Mesenchymal stem cell (in vitro differentiated cells and primary cell): Measurements from ENCODE around the gene INPP5F.

ENCODE experiments used
- DNase-seq: peaks from one replicate; pipeline ENCODE4 v3.0.0-alpha.2; 2013
- H2AFZ ChIP-seq: one replicate; pipeline ENCODE4 v1.6.1; 2013; ENCODE audit warnings: low read depth, mild to moderate bottlenecking, control low read depth, inconsistent platforms, low read length, moderate library complexity
- H2AK5ac ChIP-seq: 2 replicates; pipeline ENCODE4 v1.6.1; 2013; ENCODE audit warnings: low read length, moderate library complexity, mild to moderate bottlenecking, inconsistent platforms; ENCODE audit not compliant: severe bottlenecking
- H2BK120ac ChIP-seq: one replicate; pipeline ENCODE4 v1.6.1; 2013; ENCODE audit warnings: low read depth, mild to moderate bottlenecking, inconsistent platforms, low read length, moderate library complexity
- H2BK12ac ChIP-seq, 2 experiments: one replicate each; pipeline ENCODE4 v1.6.1; 2013; ENCODE audit warnings: inconsistent platforms in 2 of 2, low read length in 2 of 2, mild to moderate bottlenecking in 2 of 2, moderate library complexity in 2 of 2, control low read depth in 1 of 2
- H2BK15ac ChIP-seq: one replicate; pipeline ENCODE4 v1.6.1; 2013; ENCODE audit warnings: mild to moderate bottlenecking, low read depth, inconsistent platforms; ENCODE audit not compliant: poor library complexity, severe bottlenecking
- H2BK5ac ChIP-seq: 2 replicates; pipeline ENCODE4 v1.6.1; 2013; ENCODE audit warnings: low read depth, mild to moderate bottlenecking, low read length, control low read depth, inconsistent platforms; ENCODE audit not compliant: poor library complexity, severe bottlenecking
- H3K14ac ChIP-seq, 2 experiments: one replicate each; pipeline ENCODE4 v1.6.1; 2013; ENCODE audit warnings: inconsistent platforms in 2 of 2, low read length in 2 of 2, control low read depth in 1 of 2, mild to moderate bottlenecking in 1 of 2, moderate library complexity in 1 of 2
- H3K18ac ChIP-seq, 2 experiments: one replicate each; pipeline ENCODE4 v1.6.1; 2013; ENCODE audit warnings: inconsistent platforms in 2 of 2, low read length in 2 of 2, control low read depth in 1 of 2, low read depth in 1 of 2, mild to moderate bottlenecking in 1 of 2
- H3K23ac ChIP-seq, 2 experiments: one replicate each; pipeline ENCODE4 v1.6.1; 2013; ENCODE audit warnings: inconsistent platforms in 2 of 2, low read length in 2 of 2, mild to moderate bottlenecking in 2 of 2, moderate library complexity in 2 of 2, control low read depth in 1 of 2
- H3K27ac ChIP-seq: 2 replicates; pipeline ENCODE4 v1.5.1; 2013; ENCODE audit warnings: mild to moderate bottlenecking, moderate library complexity, low read length, control low read depth, inconsistent platforms; ENCODE audit not compliant: poor library complexity, severe bottlenecking
- H3K27me3 ChIP-seq, 2 experiments: 2 replicates each; pipeline versions ENCODE4 v1.6.1 to v1.7.0; 2013; ENCODE audit warnings: low read length in 2 of 2, mild to moderate bottlenecking in 2 of 2, moderate library complexity in 2 of 2, control low read depth in 1 of 2, inconsistent platforms in 1 of 2; ENCODE audit not compliant: control insufficient read depth in 1 of 2, insufficient read depth in 1 of 2
- H3K36me3 ChIP-seq, 2 experiments: 2 replicates each; pipeline versions ENCODE4 v1.6.1 to v1.7.0; 2013; ENCODE audit warnings: low read length in 2 of 2, control low read depth in 1 of 2, inconsistent platforms in 1 of 2, low read depth in 1 of 2, mild to moderate bottlenecking in 1 of 2; ENCODE audit not compliant: insufficient read depth in 2 of 2, control insufficient read depth in 1 of 2
- H3K4ac ChIP-seq, 2 experiments: one replicate each; pipeline ENCODE4 v1.6.1; 2013; ENCODE audit warnings: inconsistent platforms in 2 of 2, low read length in 2 of 2, mild to moderate bottlenecking in 2 of 2, moderate library complexity in 2 of 2, control low read depth in 1 of 2, low read depth in 1 of 2
- H3K4me1 ChIP-seq: 2 replicates; pipeline ENCODE4 v1.6.1; 2013; ENCODE audit warnings: low read depth, low read length, control low read depth; ENCODE audit not compliant: control insufficient read depth, insufficient read depth
- H3K4me2 ChIP-seq: 2 replicates; pipeline ENCODE4 v1.6.1; 2013; ENCODE audit warnings: low read length, mild to moderate bottlenecking, inconsistent platforms; ENCODE audit not compliant: poor library complexity, severe bottlenecking
- H3K4me3 ChIP-seq, 2 experiments: 2 replicates each; pipeline versions ENCODE4 v1.5.1 to v1.7.0; 2013; ENCODE audit warnings: low read length in 2 of 2, mild to moderate bottlenecking in 2 of 2, control low read depth in 1 of 2, low read depth in 1 of 2; ENCODE audit not compliant: insufficient read depth in 1 of 2
- H3K79me1 ChIP-seq: replicated peaks from 2 replicates; pipeline ENCODE4 v1.6.1; 2013; ENCODE audit warnings: mild to moderate bottlenecking, control low read depth, low read length, inconsistent platforms; ENCODE audit not compliant: poor library complexity, severe bottlenecking
- H3K9ac ChIP-seq: 2 replicates; pipeline ENCODE4 v1.7.0; 2013; ENCODE audit warnings: mild to moderate bottlenecking, low read length, moderate library complexity
- H3K9me3 ChIP-seq: 2 replicates; pipeline ENCODE4 v1.7.0; 2013; ENCODE audit warnings: mild to moderate bottlenecking, low read length; ENCODE audit not compliant: control insufficient read depth
- H4K8ac ChIP-seq: one replicate; pipeline ENCODE4 v1.6.1; 2013; ENCODE audit warnings: inconsistent platforms, mild to moderate bottlenecking, low read length, moderate library complexity
- H4K91ac ChIP-seq: one replicate; pipeline ENCODE4 v1.6.1; 2013; ENCODE audit warnings: mild to moderate bottlenecking, low read length, inconsistent platforms
- WGBS: methylation state at CpG from one replicate; pipeline ENCODE4 v1.1.7; 2013; ENCODE audit warnings: mixed read lengths; 5-methylcytosine and 5-hydroxymethylcytosine counted together

INPP5F gene

GRCh38 chr10:119806334-119807130 lies 80.7 kb downstream of the INPP5F start:
- Histone ChIP-seq H3K9ac (no peak overlapping the region), H3K23ac (no peak overlapping the region), H3K27me3 (no peaks in the 10 kb centered on the region), H3K9me3 (no peaks in the 10 kb centered on the region), H2BK120ac (no peak overlapping the region), H2AK5ac (peak overlapping the region; percentile 69), H2BK5ac (no peak overlapping the region), H4K8ac (no peak overlapping the region), H4K91ac (no peak overlapping the region), H2BK12ac (no peak overlapping the region), H3K4me2 (no peak overlapping the region), H3K18ac (no peak overlapping the region), H2AFZ (no peak overlapping the region), H3K79me1 (no peaks in the 10 kb centered on the region), H3K14ac (no peak overlapping the region), H3K36me3 (peaks cover 2 to 17% of the 10 kb centered on the region in 2 experiments), H3K4ac (no peak overlapping the region), H3K27ac (peak overlapping the region; percentile 49), H2BK15ac (peak overlapping the region; percentile 19), H3K4me1 (peaks cover 7% of the 10 kb centered on the region), H3K4me3 (no peak overlapping the region)
- 96% methylated on average over 7 of the region's 11 CpGs for WGBS
- DNase-seq = no peak

DNA sequence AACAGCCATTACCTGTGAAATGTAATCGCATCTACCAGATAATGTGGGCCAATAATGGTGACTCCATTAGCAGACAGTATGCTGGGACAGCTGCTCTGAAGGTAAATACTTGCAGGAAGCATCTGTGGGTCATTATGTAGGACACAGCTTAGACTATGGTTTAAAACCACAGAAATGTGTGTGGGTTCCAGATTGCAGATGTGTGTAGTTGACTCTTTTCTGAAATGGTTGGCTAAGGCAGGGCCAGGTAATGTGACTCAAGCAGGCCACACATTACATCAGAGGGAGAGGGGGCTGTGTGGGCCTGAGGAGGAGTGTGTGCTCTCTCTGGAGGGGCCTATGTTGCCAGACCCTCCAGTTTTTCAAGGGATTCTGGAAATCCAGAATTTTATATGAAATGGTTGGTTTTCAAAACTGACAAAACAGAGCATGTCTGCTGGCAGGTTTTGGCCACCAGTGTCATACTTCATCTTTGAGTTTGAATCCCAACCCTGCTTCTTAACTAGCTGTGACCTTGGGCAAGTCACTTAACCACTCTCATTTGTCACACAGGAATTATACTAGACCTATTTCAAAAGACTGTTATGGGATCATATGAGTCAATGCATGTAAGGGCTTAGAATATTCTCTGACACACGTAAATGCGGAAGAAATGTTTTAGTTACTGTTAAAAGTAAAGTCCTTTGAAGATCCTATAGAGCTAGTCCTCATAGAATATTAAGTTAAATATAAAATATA lies 82.3 kb downstream of the INPP5F start:
- H3K27me3 ChIP-seq = no peaks in the 10 kb centered on the region
- peaks cover 7% of the 10 kb centered on the region for H3K4me1 ChIP-seq
- H2BK120ac ChIP-seq = no peak overlapping the region
- no peak overlapping the region for H3K4me3 ChIP-seq
- H3K18ac ChIP-seq = no peak overlapping the region
- H3K79me1 ChIP-seq = peaks cover 2% of the 10 kb centered on the region
- no peak overlapping the region for H3K4ac ChIP-seq
- no peak overlapping the region for H3K23ac ChIP-seq
- H3K9ac ChIP-seq = no peak overlapping the region
- H3K4me2 ChIP-seq = no peak overlapping the region
- peak; percentile 63 for DNase-seq
- H2BK15ac ChIP-seq = no peak overlapping the region
- H2BK12ac ChIP-seq = no peak overlapping the region
- H3K9me3 ChIP-seq = no peaks in the 10 kb centered on the region
- WGBS = 98% methylated on average over 1 of the region's 3 CpGs
- H4K8ac ChIP-seq = no peak overlapping the region
- H2AK5ac ChIP-seq = no peak overlapping the region
- peaks cover 2 to 22% of the 10 kb centered on the region in 2 experiments for H3K36me3 ChIP-seq
- no peak overlapping the region for H2BK5ac ChIP-seq
- no peak overlapping the region for H3K27ac ChIP-seq
- no peak overlapping the region for H2AFZ ChIP-seq
- H3K14ac ChIP-seq = no peak overlapping the region
- no peak overlapping the region for H4K91ac ChIP-seq

DNA sequence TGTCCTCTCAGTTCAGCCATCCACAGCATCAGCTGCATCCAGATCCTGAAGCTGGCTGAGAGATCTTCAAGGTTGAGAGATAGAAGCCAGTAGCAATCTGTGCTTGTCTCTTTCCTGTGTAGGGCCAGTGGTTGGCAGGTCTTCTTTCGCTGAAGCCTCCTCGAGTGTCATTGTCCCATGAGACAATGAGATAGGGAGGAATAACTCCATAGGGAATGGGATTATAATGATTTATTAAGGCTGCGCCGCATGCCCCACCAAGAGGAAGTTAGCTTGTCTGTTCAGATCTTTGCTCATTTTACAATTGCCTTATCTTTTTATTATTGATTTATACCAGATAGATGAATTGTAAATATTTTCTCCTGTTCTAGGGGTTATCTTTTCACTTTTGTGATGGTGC lies 85.3 kb downstream of the INPP5F start:
- no peak overlapping the region for H3K18ac ChIP-seq
- WGBS = 94% methylated on average over 2 of the region's 4 CpGs
- H2AFZ ChIP-seq = no peak overlapping the region
- no peak overlapping the region for H3K14ac ChIP-seq
- H3K9me3 ChIP-seq = no peaks in the 10 kb centered on the region
- no peak overlapping the region for H3K4me3 ChIP-seq
- H3K23ac ChIP-seq = no peak overlapping the region
- no peak overlapping the region for H3K27ac ChIP-seq
- H3K9ac ChIP-seq = no peak overlapping the region
- no peak overlapping the region for H4K8ac ChIP-seq
- peaks cover 6 to 11% of the 10 kb centered on the region in 2 experiments for H3K36me3 ChIP-seq
- H3K4me2 ChIP-seq = no peak overlapping the region
- no peak overlapping the region for H2AK5ac ChIP-seq
- H4K91ac ChIP-seq = no peak overlapping the region
- H3K4me1 ChIP-seq = peaks cover 7% of the 10 kb centered on the region
- no peak for DNase-seq
- peaks cover 2% of the 10 kb centered on the region for H3K79me1 ChIP-seq
- no peak overlapping the region for H2BK15ac ChIP-seq
- no peak overlapping the region for H2BK120ac ChIP-seq
- H3K27me3 ChIP-seq = no peaks in the 10 kb centered on the region
- no peak overlapping the region for H2BK12ac ChIP-seq
- no peak overlapping the region for H3K4ac ChIP-seq
- no peak overlapping the region for H2BK5ac ChIP-seq

GRCh38 chr10:119812684-119813083 lies 86.8 kb downstream of the INPP5F start:
- H3K36me3 ChIP-seq = peaks cover 6 to 11% of the 10 kb centered on the region in 2 experiments
- no peak overlapping the region for H3K4me2 ChIP-seq
- H3K4ac ChIP-seq = no peak overlapping the region
- H3K27ac ChIP-seq = no peak overlapping the region
- no peak overlapping the region for H4K8ac ChIP-seq
- H3K23ac ChIP-seq = no peak overlapping the region
- no peak overlapping the region for H4K91ac ChIP-seq
- H3K4me3 ChIP-seq = no peak overlapping the region
- H2AFZ ChIP-seq = no peak overlapping the region
- no peak overlapping the region for H2BK15ac ChIP-seq
- peaks cover 3% of the 10 kb centered on the region for H3K79me1 ChIP-seq
- no peaks in the 10 kb centered on the region for H3K27me3 ChIP-seq
- H2BK12ac ChIP-seq = no peak overlapping the region
- no peak overlapping the region for H3K18ac ChIP-seq
- no peak overlapping the region for H3K9ac ChIP-seq
- H2AK5ac ChIP-seq = no peak overlapping the region
- no peak for DNase-seq
- no peak overlapping the region for H2BK120ac ChIP-seq
- peaks cover 2% of the 10 kb centered on the region for H3K4me1 ChIP-seq
- no peak overlapping the region for H3K14ac ChIP-seq
- no peaks in the 10 kb centered on the region for H3K9me3 ChIP-seq
- no peak overlapping the region for H2BK5ac ChIP-seq
